Activated T-helper 1 cell treated with anti-CD3 and anti-CD28 coated beads, Interleukin-12 subunit alpha, Interleukin-12 subunit beta, Interleukin-2, Interleukin-4 antibody, amounts not matched to agents 30 ng/mL and 10 ng/mL and 1 ng/mL, durations not matched to agents 14 hours and 24 hours and 36 hours (primary cell): ENCODE data around the gene APOB. TPM values are rescaled to one million over a fixed set of nuclear protein-coding genes. Genes with fewer than 3 reads are reported as not detected.

ENCODE experiments used
- DNase-seq: peaks from one replicate; pipeline ENCODE4 v3.0.0; 2021; ENCODE audit warnings: low spot score
- H3K27ac Mint-ChIP-seq: one replicate; pipeline ENCODE4 v1.8.0; 2021; ENCODE audit warnings: mild to moderate bottlenecking, mixed read lengths
- H3K27me3 Mint-ChIP-seq: one replicate; pipeline ENCODE4 v1.8.0; 2022; ENCODE audit warnings: mild to moderate bottlenecking, moderate library complexity, mixed read lengths; ENCODE audit not compliant: insufficient read depth
- H3K36me3 Mint-ChIP-seq: one replicate; pipeline ENCODE4 v1.8.0; 2021; ENCODE audit warnings: low read depth, mixed read lengths
- H3K4me1 Mint-ChIP-seq: one replicate; pipeline ENCODE4 v1.8.0; 2021; ENCODE audit warnings: low read depth, mixed read lengths
- H3K4me3 Mint-ChIP-seq: one replicate; pipeline ENCODE4 v1.8.0; 2021; ENCODE audit warnings: mild to moderate bottlenecking, moderate library complexity, mixed read lengths
- H3K9me3 Mint-ChIP-seq: one replicate; pipeline ENCODE4 v1.8.0; 2021; ENCODE audit warnings: mixed read lengths
- intact Hi-C: fragments of 100-400 bp; cut with micrococcal nuclease; formaldehyde crosslinking; loops from one replicate; pipeline ENCODE4 v1.15.1; 2024
- total RNA-seq: library from RNA; stranded (reverse); gene quantifications from 2 replicates; pipeline ENCODE4 v1.2.3, GENCODE V29; 2022

APOB gene
- total RNA-seq, 1 donor from 2014 or later: not detected

DNA sequence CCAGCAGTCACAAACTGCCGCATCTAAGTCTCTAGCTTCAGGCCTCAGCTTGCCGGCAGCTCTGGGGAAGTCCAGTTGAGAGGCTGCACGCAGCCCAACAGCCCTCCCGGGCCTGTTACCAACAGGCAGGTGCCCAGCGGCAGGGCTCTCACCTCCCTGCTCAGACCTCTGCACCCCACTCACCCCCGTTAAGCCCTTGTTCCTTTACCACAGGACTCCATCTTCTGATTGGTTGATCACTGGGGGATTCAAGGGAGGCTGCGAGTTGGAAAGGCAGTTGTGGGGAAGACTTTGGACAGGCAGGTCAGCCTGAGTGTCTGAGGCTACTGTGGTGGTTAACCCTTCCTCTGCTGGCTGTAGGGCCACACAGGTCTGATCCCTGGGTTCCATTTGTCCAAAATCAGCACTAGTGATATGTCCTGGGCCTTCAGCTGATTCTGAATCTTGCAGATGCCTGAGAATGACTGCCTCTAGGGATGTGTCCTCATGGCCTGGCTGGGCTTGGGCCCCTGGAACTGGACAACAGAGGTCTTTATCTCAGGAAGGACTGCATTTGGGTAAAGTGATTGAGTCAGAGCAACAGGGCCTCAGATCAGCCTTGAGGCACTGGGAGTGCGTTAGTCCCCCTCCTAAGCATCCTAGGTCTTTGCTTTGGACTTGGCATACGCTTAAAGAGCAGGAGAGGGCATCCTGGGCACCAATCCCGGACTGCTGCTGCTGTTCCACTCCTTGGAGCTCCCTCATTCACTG, 88.4 kb downstream of the APOB start:
- Mint-ChIP-seq H3K36me3 (no peaks in the 10 kb centered on the region), H3K27me3 (peaks cover 2% of the 10 kb centered on the region), H3K9me3 (no peaks in the 10 kb centered on the region), H3K27ac (no peak overlapping the region), H3K4me1 (no peaks in the 10 kb centered on the region), H3K4me3 (no peak overlapping the region)
- intact Hi-C loops: no loop called here
- no peak for DNase-seq

DNA sequence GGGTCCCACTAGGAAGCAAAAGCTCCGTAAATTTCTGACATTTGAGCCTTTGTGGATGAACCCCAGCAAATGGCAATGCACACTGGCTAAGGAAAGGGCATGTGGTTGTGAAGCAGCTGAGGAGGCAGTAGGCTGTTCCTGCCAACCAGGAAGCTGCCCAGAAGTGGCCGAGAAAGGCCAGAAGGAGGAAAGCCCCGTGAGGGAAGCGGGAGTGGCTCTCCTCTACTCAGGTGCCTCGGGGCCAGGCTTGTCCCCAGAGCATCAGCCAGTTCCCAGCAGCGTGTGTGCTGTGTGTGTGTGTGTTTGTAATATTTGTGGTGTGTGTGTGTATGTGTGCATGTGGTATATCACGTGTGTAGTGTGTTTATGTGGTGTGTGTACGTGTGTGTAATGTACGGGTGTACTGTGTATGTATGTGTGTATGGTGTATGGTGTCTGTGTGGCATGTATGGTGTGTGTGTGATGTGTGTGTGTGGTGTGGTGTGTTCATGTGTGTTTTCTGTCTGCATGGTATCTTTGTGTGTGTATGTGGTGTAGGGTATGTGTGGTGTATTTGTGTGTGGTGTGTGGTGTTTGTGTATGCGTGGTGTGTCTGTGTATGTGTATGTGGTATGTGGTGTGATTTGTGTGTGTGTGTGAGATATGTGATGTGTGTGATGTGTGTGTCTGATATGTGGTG, 90.6 kb downstream of the APOB start:
- Mint-ChIP-seq H3K36me3 (no peaks in the 10 kb centered on the region), H3K27me3 (no peaks in the 10 kb centered on the region), H3K9me3 (no peaks in the 10 kb centered on the region), H3K4me1 (no peaks in the 10 kb centered on the region), H3K4me3 (no peak overlapping the region), H3K27ac (no peak overlapping the region)
- no peak for DNase-seq
- intact Hi-C loops: no loop called here

Other genes starting within 250 kb of the APOB start
- gene LDAH, start 221.0 kb downstream of the APOB start, total RNA-seq: 34.6 and 34.7 TPM in 2 replicates
- not detected in 2 replicates for gene TDRD15, start 79.9 kb upstream of the APOB start, total RNA-seq